HepG2 (cell line): ENCODE results near the gene GALNT16.

Source experiments
- ASH2L ChIP-seq: fragments of 300-600, 200-600 bp; sonication (generic); IDR thresholded peaks from 2 replicates; pipeline ENCODE4 v1.7.0; 2017; ENCODE audit warnings: low read depth, mild to moderate bottlenecking, moderate library complexity, mixed read lengths, low read length; ENCODE audit not compliant: insufficient read length
- FOXO1 ChIP-seq: sonication (generic); formaldehyde crosslinking; IDR thresholded peaks from 2 replicates; pipeline ENCODE4 v1.4.0; 2020; ENCODE audit warnings: missing genetic modification reagents
- MYC ChIP-seq: sonication (generic); formaldehyde crosslinking; IDR thresholded peaks from 2 replicates; pipeline ENCODE4 v1.9.0; 2021; ENCODE audit warnings: missing genetic modification reagents, borderline replicate concordance
- NFYB ChIP-seq: sonication (generic); formaldehyde crosslinking; IDR thresholded peaks from 2 replicates; pipeline ENCODE4 v1.4.0; 2020; ENCODE audit warnings: missing genetic modification reagents
- PBX2 ChIP-seq: IDR thresholded peaks from 2 replicates; pipeline ENCODE4 v1.6.1; 2016; ENCODE audit warnings: control low read depth
- PRDM10 ChIP-seq: sonication (generic); formaldehyde crosslinking; IDR thresholded peaks from 2 replicates; pipeline ENCODE4 v1.4.0; 2020; ENCODE audit warnings: low read depth, missing genetic modification reagents
- REST ChIP-seq, 2 experiments: IDR thresholded peaks; 2 replicates each; pipeline ENCODE4 v1.6.1; 2011 to 2012; ENCODE audit warnings: low read length in 2 of 2, borderline replicate concordance in 1 of 2, low read depth in 1 of 2, mild to moderate bottlenecking in 1 of 2, moderate library complexity in 1 of 2
- SIN3A ChIP-seq: IDR thresholded peaks from 2 replicates; pipeline ENCODE4 v1.6.1; 2011; ENCODE audit warnings: low read depth, mild to moderate bottlenecking, control low read depth, low read length, borderline replicate concordance
- ZNF281 ChIP-seq: sonication (generic); formaldehyde crosslinking; IDR thresholded peaks from 2 replicates; pipeline ENCODE4 v1.4.0; 2020; ENCODE audit warnings: missing genetic modification reagents, borderline replicate concordance
- ZNF580 ChIP-seq: IDR thresholded peaks from 2 replicates; pipeline ENCODE4 v1.6.1; 2016; ENCODE audit warnings: low read depth, borderline replicate concordance

- no peak for TF ChIP-seq NFYB (CRISPR knock-in tag)
- no peak for TF ChIP-seq PRDM10 (CRISPR knock-in tag)
- TF ChIP-seq MYC (CRISPR knock-in tag): no peak
- no peak for TF ChIP-seq SIN3A
- TF ChIP-seq ASH2L: no peak
- TF ChIP-seq ZNF281: no peak
- no peak for TF ChIP-seq ZNF580 (CRISPR knock-in tag)
- no peak for TF ChIP-seq PBX2 (CRISPR knock-in tag)
- no peak for TF ChIP-seq REST (IDR thresholded peaks at IDR 0.05; ENCODE audit: borderline replicate concordance in 1 of 2, low read depth in 1 of 2, low read length in 2 of 2)
- no peak for TF ChIP-seq FOXO1 (CRISPR knock-in tag)
These were observed 61.8 kb downstream of the GALNT16 start for GRCh38 chr14:69321601-69322330.
